ENCODE measurements around the gene SLC9C1.

Gene SLC9C1

DNA sequence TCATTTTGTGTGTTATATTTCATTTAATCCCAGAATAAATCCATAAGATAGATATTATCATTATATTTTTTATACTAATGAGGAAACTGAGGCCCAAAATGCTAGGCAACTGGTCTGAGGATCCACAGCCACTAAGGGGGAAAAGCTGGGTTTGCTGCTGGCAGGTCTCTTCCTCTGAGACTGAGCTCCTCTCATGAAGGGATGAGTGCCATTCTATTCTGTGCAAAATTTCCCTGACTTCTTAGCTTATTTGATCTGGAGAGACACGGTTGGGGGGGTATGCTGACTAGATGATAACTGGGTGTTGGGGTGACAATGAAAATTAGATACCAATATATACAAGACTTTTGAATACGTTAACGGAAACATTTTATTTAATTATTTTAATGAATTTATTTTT is 162.9 kb downstream of the SLC9C1 start (continued):
- TF ChIP-seq, protein P1, sequence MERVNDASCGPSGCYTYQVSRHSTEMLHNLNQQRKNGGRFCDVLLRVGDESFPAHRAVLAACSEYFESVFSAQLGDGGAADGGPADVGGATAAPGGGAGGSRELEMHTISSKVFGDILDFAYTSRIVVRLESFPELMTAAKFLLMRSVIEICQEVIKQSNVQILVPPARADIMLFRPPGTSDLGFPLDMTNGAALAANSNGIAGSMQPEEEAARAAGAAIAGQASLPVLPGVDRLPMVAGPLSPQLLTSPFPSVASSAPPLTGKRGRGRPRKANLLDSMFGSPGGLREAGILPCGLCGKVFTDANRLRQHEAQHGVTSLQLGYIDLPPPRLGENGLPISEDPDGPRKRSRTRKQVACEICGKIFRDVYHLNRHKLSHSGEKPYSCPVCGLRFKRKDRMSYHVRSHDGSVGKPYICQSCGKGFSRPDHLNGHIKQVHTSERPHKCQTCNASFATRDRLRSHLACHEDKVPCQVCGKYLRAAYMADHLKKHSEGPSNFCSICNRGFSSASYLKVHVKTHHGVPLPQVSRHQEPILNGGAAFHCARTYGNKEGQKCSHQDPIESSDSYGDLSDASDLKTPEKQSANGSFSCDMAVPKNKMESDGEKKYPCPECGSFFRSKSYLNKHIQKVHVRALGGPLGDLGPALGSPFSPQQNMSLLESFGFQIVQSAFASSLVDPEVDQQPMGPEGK (CRISPR knock-in tag; IDR thresholded peaks at IDR 0.05; ENCODE audit: borderline replicate concordance), result no peak
- TF ChIP-seq PPARA (CRISPR knock-in tag; IDR thresholded peaks at IDR 0.05; ENCODE audit: borderline replicate concordance), result no peak
- TF ChIP-seq ESRRG (CRISPR knock-in tag; IDR thresholded peaks at IDR 0.05), result no peak
- TF ChIP-seq CSRNP3 (CRISPR knock-in tag; IDR thresholded peaks at IDR 0.05), result no peak
- TF ChIP-seq ISL1 (CRISPR knock-in tag; IDR thresholded peaks at IDR 0.05), result no peak

DNA sequence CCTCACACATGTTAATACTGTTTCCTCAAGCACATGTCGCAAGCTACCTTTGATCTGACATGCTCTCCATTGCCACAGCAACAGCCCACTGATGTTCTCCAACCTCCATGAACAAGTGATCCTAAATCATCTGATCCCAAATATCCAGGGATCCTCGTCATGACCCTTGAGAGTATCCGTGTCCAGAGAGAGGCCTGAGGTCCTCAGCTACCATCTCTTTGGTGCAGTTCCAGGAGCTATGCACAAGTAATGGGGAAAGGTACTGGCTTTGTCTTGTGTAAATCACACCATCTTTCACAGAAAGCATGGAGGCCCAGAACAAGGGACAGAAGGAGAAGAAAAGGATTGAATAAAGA is 163.4 kb downstream of the SLC9C1 start:
- TF ChIP-seq OSR1 (CRISPR knock-in tag; IDR thresholded peaks at IDR 0.05), result no peak

GRCh38 chr3:112129925-112130637 is 163.9 kb downstream of the SLC9C1 start:
- no peak for ATAC-seq

More for the DNA sequence above, 163.4 kb downstream of the SLC9C1 start:
- ATAC-seq, result no peak

GRCh38 chr3:112128843-112129727 is 164.9 kb downstream of the SLC9C1 start:
- ATAC-seq, result no peak
- TF ChIP-seq ZNF70 (CRISPR knock-in tag; IDR thresholded peaks at IDR 0.05) (no peak), TSHZ2 (CRISPR knock-in tag; IDR thresholded peaks at IDR 0.05) (no peak), ZFP3 (CRISPR knock-in tag; IDR thresholded peaks at IDR 0.05) (no peak), POU6F1 (CRISPR knock-in tag; IDR thresholded peaks at IDR 0.05; ENCODE audit: borderline replicate concordance, low read depth) (no peak)
- TF ChIP-seq, protein P1 (CRISPR knock-in tag; IDR thresholded peaks at IDR 0.05; ENCODE audit: borderline replicate concordance), result no peak

More at GRCh38 chr3:112129925-112130637, 163.9 kb downstream of the SLC9C1 start:
- TF ChIP-seq ZFP3 (CRISPR knock-in tag; IDR thresholded peaks at IDR 0.05) (no peak), PPARA (CRISPR knock-in tag; IDR thresholded peaks at IDR 0.05; ENCODE audit: borderline replicate concordance) (no peak), ZNF565 (CRISPR knock-in tag; conservative IDR thresholded peaks at IDR 0.05; ENCODE audit: low read depth) (no peak), GLIS3 (CRISPR knock-in tag; IDR thresholded peaks at IDR 0.05) (no peak), TSHZ2 (CRISPR knock-in tag; IDR thresholded peaks at IDR 0.05) (no peak), RARB (CRISPR knock-in tag; IDR thresholded peaks at IDR 0.05) (no peak), TCF4 (CRISPR knock-in tag; IDR thresholded peaks at IDR 0.05; ENCODE audit: borderline replicate concordance) (no peak), ESRRG (CRISPR knock-in tag; IDR thresholded peaks at IDR 0.05) (no peak), ZC3H10 (CRISPR knock-in tag; IDR thresholded peaks at IDR 0.05) (no peak), ZNF8 (CRISPR knock-in tag; IDR thresholded peaks at IDR 0.05) (no peak), OSR1 (CRISPR knock-in tag; IDR thresholded peaks at IDR 0.05) (no peak), CSDC2 (CRISPR knock-in tag; IDR thresholded peaks at IDR 0.05) (no peak), SNAI2 (CRISPR knock-in tag; IDR thresholded peaks at IDR 0.05) (no peak)
- TF ChIP-seq, protein P2, sequence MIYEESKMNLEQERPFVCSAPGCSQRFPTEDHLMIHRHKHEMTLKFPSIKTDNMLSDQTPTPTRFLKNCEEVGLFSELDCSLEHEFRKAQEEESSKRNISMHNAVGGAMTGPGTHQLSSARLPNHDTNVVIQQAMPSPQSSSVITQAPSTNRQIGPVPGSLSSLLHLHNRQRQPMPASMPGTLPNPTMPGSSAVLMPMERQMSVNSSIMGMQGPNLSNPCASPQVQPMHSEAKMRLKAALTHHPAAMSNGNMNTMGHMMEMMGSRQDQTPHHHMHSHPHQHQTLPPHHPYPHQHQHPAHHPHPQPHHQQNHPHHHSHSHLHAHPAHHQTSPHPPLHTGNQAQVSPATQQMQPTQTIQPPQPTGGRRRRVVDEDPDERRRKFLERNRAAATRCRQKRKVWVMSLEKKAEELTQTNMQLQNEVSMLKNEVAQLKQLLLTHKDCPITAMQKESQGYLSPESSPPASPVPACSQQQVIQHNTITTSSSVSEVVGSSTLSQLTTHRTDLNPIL (CRISPR knock-in tag; IDR thresholded peaks at IDR 0.05; ENCODE audit: low read depth), result no peak

All from SK-N-SH treated with all-trans-retinoic acid at 6 μM for 48 hours (cell line).